Panc1 (cell line): ENCODE data around the gene CHMP1A. TPM values are rescaled to one million over a fixed set of nuclear protein-coding genes. Genes with fewer than 3 reads are reported as not detected.

ENCODE experiments used
- ATAC-seq: fragments of 200-7000 bp; cut with Tn5 transposase; 2 replicates; pipeline ENCODE4 v1.9.1; 2020; ENCODE audit warnings: mild to moderate bottlenecking, moderate library complexity
- BruUV-seq: library from RNA; stranded (reverse); fragments of 400-500 nt; replicated peaks from 2 replicates; lab custom pipeline; 2021; lab: Mats Ljungman, UMichigan
- CTCF ChIA-PET: fragments of 300-600 bp; sonication (Branson Sonifier 250); formaldehyde crosslinking; loops from one replicate; lab custom pipeline; 2022; ENCODE audit warnings: antibody characterized with exemption; lab: Charles Lee
- POLR2A ChIA-PET: fragments of 300-600 bp; sonication (Branson Sonifier 250); formaldehyde crosslinking; loops from one replicate; lab custom pipeline; 2022; ENCODE audit warnings: antibody characterized with exemption; lab: Charles Lee
- DNase-seq: peaks from one replicate; pipeline ENCODE4 v3.0.0-alpha.2; 2010; ENCODE audit warnings: low read depth, low spot score
- H3K27ac ChIP-seq: 2 replicates; pipeline ENCODE4 v1.5.1; 2011; ENCODE audit warnings: mild to moderate bottlenecking, low read length, inconsistent platforms
- H3K27me3 ChIP-seq: fragments of 200-500 bp; sonication (Bioruptor generic); 2 replicates; pipeline ENCODE4 v1.6.0; 2014; ENCODE audit warnings: low read length, inconsistent platforms; ENCODE audit not compliant: control insufficient read depth, insufficient read depth
- H3K36me3 ChIP-seq: fragments of 200-500 bp; sonication (Bioruptor generic); 2 replicates; pipeline ENCODE4 v1.5.1; 2014; ENCODE audit warnings: inconsistent platforms, mild to moderate bottlenecking, low read length, moderate library complexity; ENCODE audit not compliant: control insufficient read depth, insufficient read depth
- H3K4me1 ChIP-seq: 2 replicates; pipeline ENCODE4 v1.5.1; 2011; ENCODE audit warnings: inconsistent platforms, mild to moderate bottlenecking, low read length, moderate library complexity; ENCODE audit not compliant: control insufficient read depth, insufficient read depth
- H3K4me3 ChIP-seq, 2 experiments: 2 replicates each; pipeline ENCODE4 v1.5.1; 2011 to 2012; ENCODE audit warnings: low read depth in 2 of 2, low read length in 2 of 2, mild to moderate bottlenecking in 2 of 2, inconsistent platforms in 1 of 2, moderate library complexity in 1 of 2
- H3K9me3 ChIP-seq: fragments of 200-500 bp; sonication (Bioruptor generic); 2 replicates; pipeline ENCODE4 v1.5.1; 2014; ENCODE audit warnings: low read depth, mild to moderate bottlenecking, inconsistent platforms, low read length, moderate library complexity; ENCODE audit not compliant: control insufficient read depth, insufficient read depth
- CTCF ChIP-seq: fragments of 450-650 bp; IDR thresholded peaks from 2 replicates; pipeline ENCODE4 v1.5.1; 2017; ENCODE audit warnings: mild to moderate bottlenecking
- POLR2AphosphoS5 ChIP-seq: IDR thresholded peaks from 2 replicates; pipeline ENCODE4 v1.6.1; 2012; ENCODE audit warnings: mild to moderate bottlenecking, low read depth, low read length, moderate library complexity
- REST ChIP-seq, 2 experiments: IDR thresholded peaks; 2 replicates each; pipeline ENCODE4 v1.6.1; 2011 to 2012; ENCODE audit warnings: low read depth in 2 of 2, control low read depth in 1 of 2, low read length in 1 of 2, mild to moderate bottlenecking in 1 of 2, moderate library complexity in 1 of 2; ENCODE audit not compliant: insufficient read depth in 1 of 2
- SIN3A ChIP-seq: IDR thresholded peaks from 2 replicates; pipeline ENCODE4 v1.6.1; 2012; ENCODE audit warnings: low read depth, mild to moderate bottlenecking, low read length, moderate library complexity, borderline replicate concordance; ENCODE audit not compliant: insufficient read depth
- TCF7L2 ChIP-seq: IDR thresholded peaks from 2 replicates; pipeline ENCODE4 v1.6.1; 2011; ENCODE audit warnings: mild to moderate bottlenecking, low read depth, low read length, inconsistent platforms
- in situ Hi-C: cut with HindIII; loops from 2 replicates; pipeline ENCODE4 v1.10.0; 2016; ENCODE audit warnings: low sequenced_read_pairs, low pct_unique_long_range_greater_than_20kb
- intact Hi-C: fragments of 100-400 bp; cut with micrococcal nuclease; formaldehyde crosslinking; loops from one replicate; pipeline ENCODE4 v1.10.0; 2022; ENCODE audit not compliant: unreplicated experiment
- total RNA-seq: library from RNA; stranded (reverse); gene quantifications from one replicate; pipeline ENCODE4 v1.2.1, GENCODE V29; 2021; ENCODE audit not compliant: unreplicated experiment

The CHMP1A gene
- total RNA-seq, 1 experiment from 2014 or later = 98.0 TPM

DNA sequence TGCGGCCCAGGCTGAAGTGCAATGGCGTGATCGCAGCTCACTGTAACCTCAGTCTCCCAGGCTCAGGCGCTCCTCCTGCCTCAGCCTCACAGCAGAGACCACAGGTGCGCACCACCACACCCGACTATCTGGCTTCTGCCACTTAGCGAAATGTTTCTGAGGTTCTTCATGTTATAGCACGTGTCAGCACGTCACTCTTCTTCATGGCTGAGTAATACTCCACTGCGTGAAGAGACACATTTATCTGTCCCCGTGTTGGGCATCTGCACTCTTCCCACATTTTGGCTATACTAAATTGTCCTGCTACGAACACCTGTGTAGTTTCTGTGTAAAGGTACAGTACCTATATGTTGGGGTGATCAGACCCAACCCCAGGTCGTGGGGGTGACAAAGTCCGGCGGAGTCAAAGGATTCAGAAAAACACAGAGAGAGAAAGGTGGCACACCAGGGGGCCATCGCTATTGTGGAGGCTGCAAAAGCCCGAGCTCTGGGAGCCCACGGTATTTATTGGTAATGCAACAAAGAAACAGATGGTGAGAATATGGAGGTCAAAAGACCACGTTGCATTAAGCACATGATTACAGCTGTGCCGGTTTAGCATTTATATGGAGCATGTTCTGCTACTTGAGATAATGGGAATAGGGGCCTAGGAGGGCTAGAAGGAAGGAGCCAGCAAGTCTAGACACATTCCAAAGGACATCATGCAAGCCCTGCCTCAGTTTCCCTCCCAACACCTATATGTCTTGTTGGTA is 44.9 kb downstream of the CHMP1A start:
- no peaks in the 10 kb centered on the region for H3K36me3 ChIP-seq
- H3K9me3 ChIP-seq = no peaks in the 10 kb centered on the region
- POLR2A ChIA-PET = interaction anchor here (0.6 kb wide), 1 partner anchor 70 kb away, joined by 6 read pairs; no protein-coding TSS in a partner anchor
- H3K4me1 ChIP-seq = peaks cover 5% of the 10 kb centered on the region
- no peak overlapping the region for H3K4me3 ChIP-seq
- in situ Hi-C loops = no loop called here
- ATAC-seq (no peak), DNase-seq (no peak)
- TF ChIP-seq REST (IDR thresholded peaks at IDR 0.05; ENCODE audit: insufficient read depth in 1 of 2, low read depth in 2 of 2, low read length in 1 of 2) = no peak
- TF ChIP-seq TCF7L2 = no peak
- TF ChIP-seq SIN3A = no peak
- no peak for TF ChIP-seq POLR2AphosphoS5
- no peak for TF ChIP-seq CTCF
- H3K27me3 ChIP-seq = no peaks in the 10 kb centered on the region
- intact Hi-C loops = no loop called here
- CTCF ChIA-PET = no interaction called here
- BruUV-seq = no TSS peak
- no peak overlapping the region for H3K27ac ChIP-seq

- Histone ChIP-seq H3K4me3 (no peak overlapping the region), H3K27ac (no peak overlapping the region; the same call in 1 of the 2 replicates), H3K36me3 (no peaks in the 10 kb centered on the region), H3K27me3 (no peaks in the 10 kb centered on the region), H3K9me3 (no peaks in the 10 kb centered on the region), H3K4me1 (peaks cover 5% of the 10 kb centered on the region)
- no peak for TF ChIP-seq CTCF
- no peak for TF ChIP-seq SIN3A
- TF ChIP-seq REST (IDR thresholded peaks at IDR 0.05; ENCODE audit: insufficient read depth in 1 of 2, low read depth in 2 of 2, low read length in 1 of 2) = no peak
- no peak for TF ChIP-seq TCF7L2
- TF ChIP-seq POLR2AphosphoS5 = no peak
- DNase-seq = no peak
- in situ Hi-C loops (no loop called here), intact Hi-C loops (no loop called here)
- BruUV-seq = no TSS peak
- ATAC-seq = no peak
- CTCF ChIA-PET = no interaction called here
- POLR2A ChIA-PET = no interaction called here
These were observed 47.4 kb downstream of the CHMP1A start for GRCh38 chr16:89610108-89610453.
